AG04450 (cell line): ENCODE results near the gene VWF. TPM values are rescaled to one million over a fixed set of nuclear protein-coding genes. Genes with fewer than 3 reads are reported as not detected.

Source experiments
- CTCF ChIA-PET: fragments of 300-600, 350-600 bp; formaldehyde crosslinking; extraction: SDS; loops from one replicate; lab custom pipeline; 2022; ENCODE audit warnings: antibody characterized with exemption, inconsistent platforms; lab: Charles Lee
- POLR2A ChIA-PET: fragments of 350-600 bp; formaldehyde crosslinking; extraction: SDS; loops from one replicate; lab custom pipeline; 2021; ENCODE audit warnings: antibody characterized with exemption, inconsistent platforms; lab: Yijun Ruan, JAX
- DNase-seq: peaks from one replicate; pipeline ENCODE4 v3.0.0-alpha.2; 2011; ENCODE audit warnings: low read depth, low spot score
- H3K27ac ChIP-seq: one replicate; pipeline ENCODE4 v1.5.1; 2012; ENCODE audit warnings: low read depth, low read length, control low read depth
- H3K27me3 ChIP-seq: one replicate; pipeline ENCODE4 v1.6.0; 2012; ENCODE audit warnings: low read length; ENCODE audit not compliant: control insufficient read depth, insufficient read depth
- H3K4me3 ChIP-seq: 2 replicates; pipeline ENCODE4 v1.5.1; 2011; ENCODE audit warnings: mild to moderate bottlenecking, low read depth, low read length, control low read depth
- H3K9me3 ChIP-seq: 2 replicates; pipeline ENCODE4 v1.5.1; 2012; ENCODE audit warnings: low read length; ENCODE audit not compliant: control insufficient read depth, insufficient read depth
- polyA minus RNA-seq: library from RNA; depleted of rRNA, polyadenylated mRNA; stranded (reverse); fragments of >200 nt; gene quantifications from 2 replicates; pipeline ENCODE4 v1.2.3, GENCODE V29; 2011; rRNA and poly(A)+ RNA removed
- polyA plus RNA-seq: library from polyadenylated mRNA; depleted of rRNA; stranded (reverse); fragments of >200 nt; gene quantifications from 2 replicates; pipeline ENCODE4 v1.2.3, GENCODE V29; 2011; rRNA removed
- TF ChIP-seq, protein P1 (sequence below): IDR thresholded peaks from 2 replicates; pipeline ENCODE4 v1.5.1; 2011; ENCODE audit warnings: low read depth, low read length, control low read depth, inconsistent platforms

The VWF gene
- polyA plus RNA-seq (0.22 and 0.35 TPM in 2 replicates), polyA minus RNA-seq (0.64 and 1.0 TPM in 2 replicates)

- CTCF ChIA-PET = interaction anchor here (0.5 kb wide), 1 partner anchor 162 kb away, joined by 3 read pairs; no protein-coding TSS in a partner anchor
- Histone ChIP-seq H3K27ac (no peak within 1 kb of the TSS), H3K4me3 (no peak within 1 kb of the TSS), H3K9me3 (no peaks in the 10 kb centered on the region), H3K27me3 (peaks cover 2% of the 10 kb centered on the region)
- no peak for DNase-seq
- POLR2A ChIA-PET = no interaction called here
- TF ChIP-seq, protein P1, sequence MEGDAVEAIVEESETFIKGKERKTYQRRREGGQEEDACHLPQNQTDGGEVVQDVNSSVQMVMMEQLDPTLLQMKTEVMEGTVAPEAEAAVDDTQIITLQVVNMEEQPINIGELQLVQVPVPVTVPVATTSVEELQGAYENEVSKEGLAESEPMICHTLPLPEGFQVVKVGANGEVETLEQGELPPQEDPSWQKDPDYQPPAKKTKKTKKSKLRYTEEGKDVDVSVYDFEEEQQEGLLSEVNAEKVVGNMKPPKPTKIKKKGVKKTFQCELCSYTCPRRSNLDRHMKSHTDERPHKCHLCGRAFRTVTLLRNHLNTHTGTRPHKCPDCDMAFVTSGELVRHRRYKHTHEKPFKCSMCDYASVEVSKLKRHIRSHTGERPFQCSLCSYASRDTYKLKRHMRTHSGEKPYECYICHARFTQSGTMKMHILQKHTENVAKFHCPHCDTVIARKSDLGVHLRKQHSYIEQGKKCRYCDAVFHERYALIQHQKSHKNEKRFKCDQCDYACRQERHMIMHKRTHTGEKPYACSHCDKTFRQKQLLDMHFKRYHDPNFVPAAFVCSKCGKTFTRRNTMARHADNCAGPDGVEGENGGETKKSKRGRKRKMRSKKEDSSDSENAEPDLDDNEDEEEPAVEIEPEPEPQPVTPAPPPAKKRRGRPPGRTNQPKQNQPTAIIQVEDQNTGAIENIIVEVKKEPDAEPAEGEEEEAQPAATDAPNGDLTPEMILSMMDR = no peak
Measured at GRCh38 chr12:6124411-6125309, at the start of gene VWF. Gene VWF (minus strand): TSS chr12:6124670. CDS start chr12:6123196, 1,474 bp downstream.

GRCh38 chr12:6172862-6173261 lies 48.4 kb upstream of the VWF start:
- POLR2A ChIA-PET = no interaction called here
- CTCF ChIA-PET = no interaction called here
- H3K9me3 ChIP-seq = peaks cover 10% of the 10 kb centered on the region
- no peak overlapping the region for H3K4me3 ChIP-seq
- no peaks in the 10 kb centered on the region for H3K27me3 ChIP-seq
- H3K27ac ChIP-seq = no peak overlapping the region
- no peak for DNase-seq
- TF ChIP-seq, protein P1 = no peak

GRCh38 chr12:6172086-6172485 lies 47.6 kb upstream of the VWF start:
- ChIA-PET CTCF (no interaction called here), POLR2A (no interaction called here)
- no peak overlapping the region for H3K4me3 ChIP-seq
- no peak overlapping the region for H3K27ac ChIP-seq
- H3K9me3 ChIP-seq = peaks cover 10% of the 10 kb centered on the region
- DNase-seq = no peak
- TF ChIP-seq, protein P1 = no peak
- H3K27me3 ChIP-seq = no peaks in the 10 kb centered on the region

DNA sequence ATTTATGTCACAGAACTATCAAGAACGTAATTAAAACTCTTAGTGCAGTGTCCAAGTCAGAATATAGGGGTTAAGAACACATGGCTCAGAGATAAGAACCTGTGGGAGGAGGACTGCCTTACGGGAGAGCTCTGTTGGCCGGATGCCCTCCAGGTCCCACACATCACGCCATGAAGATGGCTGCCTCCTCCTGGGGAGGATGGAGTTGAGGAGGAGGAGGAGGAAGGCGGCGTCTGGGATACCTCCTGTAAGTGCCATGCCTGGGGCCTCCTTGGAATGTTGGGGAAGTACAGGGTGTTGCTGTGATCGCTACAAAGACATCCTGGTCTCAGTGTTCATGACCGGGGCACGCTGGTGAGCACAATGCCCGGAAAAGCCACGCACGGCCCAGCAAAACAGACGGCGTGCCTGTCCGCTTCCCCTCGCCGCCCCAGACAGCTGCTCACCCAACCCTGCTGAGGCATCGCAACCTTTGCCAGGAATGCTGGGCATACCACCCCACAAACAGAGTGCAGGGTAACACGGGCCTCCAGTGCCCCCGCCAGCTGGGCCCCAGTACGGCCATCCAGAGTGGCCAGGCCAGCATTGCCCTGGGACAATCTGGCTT lies 47.0 kb upstream of the VWF start:
- CTCF ChIA-PET = no interaction called here
- Histone ChIP-seq H3K4me3 (no peak overlapping the region), H3K27ac (no peak overlapping the region), H3K9me3 (peaks cover 10% of the 10 kb centered on the region), H3K27me3 (no peaks in the 10 kb centered on the region)
- TF ChIP-seq, protein P1 = no peak
- DNase-seq = no peak
- POLR2A ChIA-PET = no interaction called here
